ENCODE data around the gene SART3.

Gene SART3

GRCh38 chr12:108484845-108485244 lies 76.1 kb downstream of the SART3 start:
- no peak for DNase-seq

- DNase-seq, result no peak
Measured at GRCh38 chr12:108484431-108484830, 76.5 kb downstream of the SART3 start.

GRCh38 chr12:108483213-108484059 lies 77.5 kb downstream of the SART3 start:
- no peak for DNase-seq

GRCh38 chr12:108482717-108483212 lies 78.2 kb downstream of the SART3 start:
- no peak for DNase-seq

- DNase-seq, result no peak
Measured at GRCh38 chr12:108479364-108480070, 81.5 kb downstream of the SART3 start.

GRCh38 chr12:108478611-108479206 lies 82.3 kb downstream of the SART3 start:
- no peak for DNase-seq

GRCh38 chr12:108477881-108478259 lies 83.1 kb downstream of the SART3 start:
- DNase-seq, result no peak

- DNase-seq, result no peak
Measured at GRCh38 chr12:108477055-108477880, 83.7 kb downstream of the SART3 start.

GRCh38 chr12:108475396-108475795 lies 85.6 kb downstream of the SART3 start:
- no peak for DNase-seq

GRCh38 chr12:108473400-108474055 lies 87.4 kb downstream of the SART3 start:
- no peak for DNase-seq
